Measurements from ENCODE around the gene TMEM42.
"Not testable (repeated sequence)": the region's sequence is repeated elsewhere in the genome, so short reads cannot be mapped to it uniquely, and the experiment has no call there.

The TMEM42 gene

GRCh38 chr3:44861412-44862225, at the start of gene TMEM42:
Gene TMEM42 (plus strand): TSS chr3:44861912. CDS start chr3:44861925, 13 bp downstream.
- peak; percentile 76 for DNase-seq

GRCh38 chr3:44814751-44815150, 47.0 kb upstream of the TMEM42 start:
- DNase-seq, result no peak

GRCh38 chr3:44816334-44816733, 45.4 kb upstream of the TMEM42 start:
- not testable (repeated sequence) for DNase-seq

GRCh38 chr3:44821206-44821605, 40.5 kb upstream of the TMEM42 start:
- not testable (repeated sequence) for DNase-seq

- no peak for DNase-seq
Observed at GRCh38 chr3:44825264-44825925, 36.3 kb upstream of the TMEM42 start.

GRCh38 chr3:44827196-44827595, 34.5 kb upstream of the TMEM42 start:
- no peak for DNase-seq

- no peak for DNase-seq
Observed at GRCh38 chr3:44831232-44831631, 30.5 kb upstream of the TMEM42 start.

- no peak for DNase-seq
Observed at GRCh38 chr3:44832032-44832431, 29.7 kb upstream of the TMEM42 start.

GRCh38 chr3:44832965-44833364, 28.7 kb upstream of the TMEM42 start:
- DNase-seq, result no peak

- DNase-seq, result no peak
Observed at GRCh38 chr3:44833394-44833793, 28.3 kb upstream of the TMEM42 start.

- DNase-seq, result no peak
Observed at GRCh38 chr3:44835684-44836083, 26.0 kb upstream of the TMEM42 start.

GRCh38 chr3:44842376-44842775, 19.3 kb upstream of the TMEM42 start:
- DNase-seq, result no peak

- no peak for DNase-seq
Observed at GRCh38 chr3:44845528-44846520, 15.9 kb upstream of the TMEM42 start.

- no peak for DNase-seq
Observed at GRCh38 chr3:44848634-44849033, 13.1 kb upstream of the TMEM42 start.

GRCh38 chr3:44856663-44857062, 5.0 kb upstream of the TMEM42 start:
- DNase-seq, result not testable (repeated sequence)

GRCh38 chr3:44860117-44860516, 1.6 kb upstream of the TMEM42 start:
- no peak for DNase-seq

GRCh38 chr3:44862226-44862637, 520 bp downstream of the TMEM42 start:
- DNase-seq, result peak; percentile 24

GRCh38 chr3:44865272-44866035, 3.7 kb downstream of the TMEM42 start:
- no peak for DNase-seq

- no peak for DNase-seq
Observed at GRCh38 chr3:44867421-44868111, 5.9 kb downstream of the TMEM42 start.

- no peak for DNase-seq
Observed at GRCh38 chr3:44870375-44871061, 8.8 kb downstream of the TMEM42 start.

GRCh38 chr3:44874308-44874707, 12.6 kb downstream of the TMEM42 start, which contains the start of gene TGM4:
Gene TGM4 (plus strand): TSS chr3:44874608. CDS start chr3:44874679, 71 bp downstream.
- no peak for DNase-seq

All from RPMI8226 (cell line).